ENCODE data around the gene BRSK1. TPM values are rescaled to one million over a fixed set of nuclear protein-coding genes. Genes with fewer than 3 reads are reported as not detected.

The BRSK1 gene
- polyA plus RNA-seq, 2 of the 4 experiments (the other 2 are of a cell fraction), result 5.4 to 6.6 TPM

- peaks cover 34% of the 10 kb centered on the region for H3K4me1 ChIP-seq
- ATAC-seq (peak; percentile 9 to 21; a peak in 4 of 6 replicates), FAIRE-seq (no peak), DNase-seq (ENCODE audit: low read depth in 1 of 2, low spot score in 1 of 2) (peak; percentile 71 to 93)
- no peaks in the 10 kb centered on the region for H3K9me3 ChIP-seq
- peak overlapping the region; percentile 89 for H3K4me2 ChIP-seq
- H3K27ac ChIP-seq, result peak overlapping the region; percentile 87 to 92
- CTCF ChIA-PET, result interaction anchor here (0.6 to 2.8 kb wide), 6 partner anchors 10 to 77 kb away, joined by 3 to 23 read pairs (median 6); partner anchors contain the start of gene TMEM238
- peak overlapping the region; percentile 63 for H3K4me3 ChIP-seq
- no CpG with 5 or more reads among the region's 15 CpGs for WGBS (ENCODE audit: missing lambda C conversion rate)
- TF ChIP-seq PHF8 (IDR thresholded peaks at IDR 0.05; ENCODE audit: borderline replicate concordance, low read depth) (no peak), HDAC2 (IDR thresholded peaks at IDR 0.05) (no peak), RARB (CRISPR knock-in tag; IDR thresholded peaks at IDR 0.05) (no peak), RAD21 (conservative IDR thresholded peaks at IDR 0.05 in 1 of 2, IDR thresholded peaks at IDR 0.05 in 1 of 2) (peak in 1 of 2 experiments; percentile 14; a peak in 1 of 5 replicates)
- TF ChIP-seq, protein P1, sequence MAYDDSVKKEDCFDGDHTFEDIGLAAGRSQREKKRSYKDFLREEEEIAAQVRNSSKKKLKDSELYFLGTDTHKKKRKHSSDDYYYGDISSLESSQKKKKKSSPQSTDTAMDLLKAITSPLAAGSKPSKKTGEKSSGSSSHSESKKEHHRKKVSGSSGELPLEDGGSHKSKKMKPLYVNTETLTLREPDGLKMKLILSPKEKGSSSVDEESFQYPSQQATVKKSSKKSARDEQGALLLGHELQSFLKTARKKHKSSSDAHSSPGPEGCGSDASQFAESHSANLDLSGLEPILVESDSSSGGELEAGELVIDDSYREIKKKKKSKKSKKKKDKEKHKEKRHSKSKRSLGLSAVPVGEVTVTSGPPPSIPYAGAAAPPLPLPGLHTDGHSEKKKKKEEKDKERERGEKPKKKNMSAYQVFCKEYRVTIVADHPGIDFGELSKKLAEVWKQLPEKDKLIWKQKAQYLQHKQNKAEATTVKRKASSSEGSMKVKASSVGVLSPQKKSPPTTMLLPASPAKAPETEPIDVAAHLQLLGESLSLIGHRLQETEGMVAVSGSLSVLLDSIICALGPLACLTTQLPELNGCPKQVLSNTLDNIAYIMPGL (CRISPR knock-in tag; IDR thresholded peaks at IDR 0.05; ENCODE audit: borderline replicate concordance), result no peak
- POLR2A ChIA-PET, result interaction anchor here (0.7 to 1.6 kb wide), 4 partner anchors 10 to 82 kb away, joined by 3 read pairs; partner anchors contain the start of genes PPP6R1 and UBE2S
These were observed 57.4 kb downstream of the BRSK1 start for GRCh38 chr19:55341171-55341588.

DNA sequence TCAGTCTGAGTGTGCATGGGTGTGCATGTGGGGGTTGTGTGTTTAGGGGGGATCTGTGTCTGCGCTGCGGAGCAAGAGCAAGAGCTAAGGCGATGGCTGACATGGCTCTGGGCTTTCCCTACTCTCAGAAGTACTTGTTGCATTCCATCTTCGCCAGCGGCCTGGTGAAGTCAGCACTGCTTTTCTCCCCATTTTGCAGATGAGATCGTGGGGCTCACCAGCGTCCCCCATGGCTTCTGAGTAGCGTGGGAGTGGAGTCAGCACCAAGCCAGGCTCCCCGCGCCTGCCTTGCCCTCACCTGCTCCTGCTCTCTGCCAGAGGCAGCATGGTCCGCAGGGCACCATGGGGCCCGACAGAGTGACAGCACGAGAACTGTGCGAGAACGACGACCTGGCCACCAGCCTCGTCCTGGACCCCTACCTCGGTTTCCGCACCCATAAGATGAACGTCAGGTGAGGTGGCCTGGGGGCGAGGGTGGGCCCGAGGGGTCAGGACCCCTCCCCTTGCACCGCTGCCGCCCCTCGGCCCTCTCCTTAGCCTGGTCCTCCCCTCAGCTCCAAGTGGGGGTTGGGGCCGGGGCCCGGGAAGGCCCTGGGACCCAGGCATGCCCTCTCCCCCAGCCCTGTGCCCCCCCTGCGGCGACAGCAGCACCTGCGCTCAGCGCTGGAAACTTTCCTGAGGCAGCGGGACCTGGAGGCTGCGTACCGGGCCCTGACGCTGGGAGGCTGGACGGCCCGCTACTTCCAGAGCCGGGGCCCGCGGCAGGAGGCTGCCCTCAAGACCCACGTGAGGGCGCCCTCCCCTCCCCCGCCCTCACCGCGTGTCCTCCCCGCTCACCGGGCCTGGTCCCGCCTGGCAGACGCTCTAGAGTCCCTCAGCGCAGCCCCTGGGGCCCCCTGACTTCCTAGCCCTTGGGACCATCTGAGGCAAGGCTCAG is 58.1 kb downstream of the BRSK1 start:
- Histone ChIP-seq H3K4me3 (peak overlapping the region; percentile 63; the same call in 2 of the 3 replicates), H3K4me2 (peak overlapping the region; percentile 89), H3K9me3 (no peaks in the 10 kb centered on the region), H3K4me1 (peaks cover 34% of the 10 kb centered on the region), H3K27ac (peak overlapping the region; percentile 87 to 92; a peak in 5 of 6 replicates)
- FAIRE-seq (no peak), DNase-seq (ENCODE audit: low read depth in 1 of 2, low spot score in 1 of 2) (no peak), ATAC-seq (no peak)
- ChIA-PET POLR2A (interaction anchor here (0.7 to 1.6 kb wide), 4 partner anchors 11 to 83 kb away, joined by 3 read pairs; partner anchors contain the start of genes PPP6R1 and UBE2S), CTCF (interaction anchor here (1.7 to 2.8 kb wide), 3 partner anchors 40 to 76 kb away, joined by 5 to 23 read pairs (median 6); partner anchors contain the start of gene TMEM238)
- TF ChIP-seq SMC3 (IDR thresholded peaks at IDR 0.05) (no peak), MAZ (IDR thresholded peaks at IDR 0.05; ENCODE audit: borderline replicate concordance, low read depth, low read length) (no peak)
- 87% methylated on average over 27 of the region's 50 CpGs for WGBS (ENCODE audit: missing lambda C conversion rate)

DNA sequence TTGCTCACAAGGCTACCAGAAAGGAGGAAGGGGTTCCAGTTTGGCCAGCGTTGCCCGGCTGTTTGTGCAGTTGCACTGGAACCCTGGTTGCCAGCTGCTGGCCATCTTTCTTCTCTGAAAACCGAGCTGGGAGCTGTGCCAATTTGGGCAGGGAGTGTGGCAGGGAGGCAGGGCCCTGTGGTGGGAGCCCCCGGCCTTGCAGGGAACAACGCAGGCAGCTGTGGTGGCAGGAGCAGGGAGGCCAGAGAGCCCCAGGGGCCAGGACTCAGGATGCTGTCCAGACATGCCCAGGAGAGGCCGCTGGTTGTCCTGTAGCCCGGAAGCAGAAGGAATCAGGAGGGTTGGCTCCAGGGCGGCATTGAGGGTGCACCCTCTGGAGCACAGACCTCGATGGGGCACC is 60.6 kb downstream of the BRSK1 start:
- DNase-seq (ENCODE audit: low read depth in 1 of 2, low spot score in 1 of 2), result no peak
- no peak for TF ChIP-seq FOXS1 (CRISPR knock-in tag; IDR thresholded peaks at IDR 0.05)
- 0 out of 5 replicates have a peak, but pooled peaks of 1 of the 2 experiments have one; percentile 9 for TF ChIP-seq RAD21 (conservative IDR thresholded peaks at IDR 0.05 in 1 of 2, IDR thresholded peaks at IDR 0.05 in 1 of 2)
- POLR2A ChIA-PET, result no interaction called here
- peak overlapping the region; percentile 4 to 61; a peak in 3 of 6 replicates for H3K27ac ChIP-seq
- H3K4me2 ChIP-seq, result no peak overlapping the region
- peaks cover 26% of the 10 kb centered on the region for H3K4me1 ChIP-seq
- CTCF ChIA-PET, result interaction anchor here (1.3 to 3.1 kb wide), 7 partner anchors 8 to 204 kb away, joined by 3 to 16 read pairs (median 4); partner anchors contain the start of gene DNAAF3
- no peak for ATAC-seq
- no peak overlapping the region for H3K4me3 ChIP-seq
- whole genome bisulfite sequencing (ENCODE audit: missing lambda C conversion rate), result 85% methylated on average over 9 of the region's 9 CpGs
- no peak for FAIRE-seq
- no peaks in the 10 kb centered on the region for H3K9me3 ChIP-seq

DNA sequence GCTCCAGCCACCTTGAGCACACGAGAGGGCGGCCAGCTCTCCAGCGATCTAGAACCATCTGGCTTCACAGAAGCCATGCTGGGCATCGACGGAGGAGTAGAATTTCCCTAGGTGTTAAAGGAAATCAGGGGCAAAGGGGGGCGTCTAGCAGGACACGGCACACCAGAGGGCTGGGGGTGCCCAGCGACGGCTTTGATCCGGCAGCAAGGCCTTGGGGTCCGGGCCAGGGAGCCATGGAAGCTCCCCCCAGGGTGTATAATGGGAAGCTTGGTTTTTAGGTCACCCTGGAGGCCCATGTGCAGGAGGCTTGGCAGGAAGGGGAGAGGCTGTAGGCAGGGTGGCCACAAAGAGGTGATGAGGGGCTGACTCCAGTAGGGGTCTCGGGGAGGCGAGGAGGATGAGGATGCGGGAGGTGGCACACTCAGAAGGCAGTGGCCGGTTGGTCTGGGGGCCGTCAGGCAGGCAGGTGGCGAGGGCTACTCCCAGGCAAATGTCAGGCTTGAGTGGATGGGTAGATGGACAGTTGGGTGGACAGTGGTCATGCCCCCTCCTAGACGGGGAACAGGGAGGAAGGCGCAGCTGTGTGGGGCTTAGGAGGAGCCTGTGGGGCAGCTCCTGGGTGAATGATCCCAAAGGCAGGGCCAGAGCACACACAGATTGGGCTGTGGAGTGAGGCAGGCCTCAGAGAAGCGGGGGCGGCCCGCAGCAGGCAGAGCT is 61.5 kb downstream of the BRSK1 start:
- FAIRE-seq (no peak), DNase-seq (ENCODE audit: low read depth in 1 of 2, low spot score in 1 of 2) (no peak), ATAC-seq (peak; percentile 6 to 9; a peak in 4 of 6 replicates)
- Histone ChIP-seq H3K9me3 (no peaks in the 10 kb centered on the region), H3K27ac (peak overlapping the region in 1 of 2 experiments; percentile 61; a peak in 3 of 6 replicates), H3K4me2 (peak overlapping the region; percentile 11; the same call in 1 of the 3 replicates), H3K4me1 (peaks cover 26% of the 10 kb centered on the region), H3K4me3 (no peak overlapping the region)
- ChIA-PET CTCF (interaction anchor here (0.9 to 3.1 kb wide), 12 partner anchors 7 to 205 kb away, joined by 3 to 11 read pairs (median 4); partner anchors contain the start of genes DNAAF3 and TMEM238), POLR2A (interaction anchor here (1.0 kb wide), 1 partner anchor 62 kb away, joined by 4 read pairs; the partner anchor contains the start of gene UBE2S)
- WGBS (ENCODE audit: missing lambda C conversion rate), result 87% methylated on average over 22 of the region's 22 CpGs
- TF ChIP-seq RNF2 (IDR thresholded peaks at IDR 0.05; ENCODE audit: borderline replicate concordance, low read depth) (no peak), MYC (IDR thresholded peaks at IDR 0.05; ENCODE audit: borderline replicate concordance, low read length) (no peak), EHMT2 (IDR thresholded peaks at IDR 0.05; ENCODE audit: low read depth) (no peak), PBX3 (IDR thresholded peaks at IDR 0.05) (no peak), CHD2 (IDR thresholded peaks at IDR 0.05; ENCODE audit: low read length, partially characterized antibody) (no peak), HES2 (IDR thresholded peaks at IDR 0.05) (no peak), EHF (CRISPR knock-in tag; IDR thresholded peaks at IDR 0.05) (no peak), FOSB (CRISPR knock-in tag; IDR thresholded peaks at IDR 0.05) (no peak), ZFP36 (IDR thresholded peaks at IDR 0.05; ENCODE audit: borderline replicate concordance, partially characterized antibody) (no peak), RARB (CRISPR knock-in tag; IDR thresholded peaks at IDR 0.05) (no peak), CBX2 (IDR thresholded peaks at IDR 0.05; ENCODE audit: borderline replicate concordance, low read depth) (no peak)
- TF ChIP-seq, protein P2, sequence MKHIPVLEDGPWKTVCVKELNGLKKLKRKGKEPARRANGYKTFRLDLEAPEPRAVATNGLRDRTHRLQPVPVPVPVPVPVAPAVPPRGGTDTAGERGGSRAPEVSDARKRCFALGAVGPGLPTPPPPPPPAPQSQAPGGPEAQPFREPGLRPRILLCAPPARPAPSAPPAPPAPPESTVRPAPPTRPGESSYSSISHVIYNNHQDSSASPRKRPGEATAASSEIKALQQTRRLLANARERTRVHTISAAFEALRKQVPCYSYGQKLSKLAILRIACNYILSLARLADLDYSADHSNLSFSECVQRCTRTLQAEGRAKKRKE (CRISPR knock-in tag; IDR thresholded peaks at IDR 0.05; ENCODE audit: low read depth), result no peak

All from A549 (cell line).